H1 (cell line): Measurements from ENCODE around the gene KRT37. TPM values are rescaled to one million over a fixed set of nuclear protein-coding genes. Genes with fewer than 3 reads are reported as not detected.

Experiments
- CTCF ChIA-PET: fragments of 300-600 bp; sonication (Branson Sonifier 250); formaldehyde crosslinking; loops from one replicate; lab custom pipeline; 2021; ENCODE audit not compliant: partially characterized antibody; lab: Charles Lee
- POLR2A ChIA-PET: fragments of 300-600 bp; sonication (Branson Sonifier 250); formaldehyde crosslinking; loops from one replicate; lab custom pipeline; 2021; ENCODE audit warnings: inconsistent platforms; ENCODE audit not compliant: partially characterized antibody; lab: Charles Lee
- DNase-seq, 2 experiments: peaks; one replicate each; pipeline versions ENCODE4 v3.0.0 to v3.0.0-alpha.2; 2010 to 2022; ENCODE audit warnings: low spot score in 2 of 2, low read depth in 1 of 2, mixed read lengths in 1 of 2
- FAIRE-seq: peaks from 2 replicates; lab custom pipeline; 2011; peaks lifted over from hg19 to GRCh38; lab: Jason Lieb, UNC
- H2AFZ ChIP-seq: 2 replicates; pipeline ENCODE4 v1.8.1; 2012; ENCODE audit warnings: low read length, inconsistent platforms
- H2AK5ac ChIP-seq: 2 replicates; pipeline ENCODE4 v1.6.1; 2013; ENCODE audit warnings: low read depth, low read length
- H2BK120ac ChIP-seq: replicated peaks from 2 replicates; pipeline ENCODE3; 2013; ENCODE audit warnings: low read depth, low read length, inconsistent platforms
- H2BK12ac ChIP-seq: 2 replicates; pipeline ENCODE4 v1.6.1; 2013; ENCODE audit warnings: low read depth, low read length
- H2BK15ac ChIP-seq: 2 replicates; pipeline ENCODE4 v1.6.1; 2013; ENCODE audit warnings: low read length
- H2BK20ac ChIP-seq: 2 replicates; pipeline ENCODE4 v1.6.1; 2013; ENCODE audit warnings: low read length
- H2BK5ac ChIP-seq: 2 replicates; pipeline ENCODE4 v1.6.1; 2013; ENCODE audit warnings: low read depth, low read length
- H3K14ac ChIP-seq: 2 replicates; pipeline ENCODE4 v1.6.1; 2013; ENCODE audit warnings: inconsistent platforms; ENCODE audit not compliant: insufficient read length
- H3K18ac ChIP-seq: 2 replicates; pipeline ENCODE4 v1.6.1; 2013; ENCODE audit warnings: low read length; ENCODE audit errors: extremely low read depth
- H3K23ac ChIP-seq: 2 replicates; pipeline ENCODE4 v1.6.1; 2013; ENCODE audit warnings: inconsistent platforms; ENCODE audit not compliant: insufficient read length
- H3K23me2 ChIP-seq: 2 replicates; pipeline ENCODE4 v1.6.1; 2013; ENCODE audit warnings: low read depth, low read length
- H3K27ac ChIP-seq: 2 replicates; pipeline ENCODE4 v1.6.1; 2011; ENCODE audit warnings: low read depth, low read length, inconsistent platforms
- H3K27me3 ChIP-seq, 4 experiments: replicated peaks in 1 of 4; 1 replicate in 1 of 4; 2 replicates in 3 of 4; pipeline versions ENCODE4 v1.6.1 to v1.8.1; 2011 to 2013; ENCODE audit warnings: low read length in 3 of 4, mild to moderate bottlenecking in 3 of 4, inconsistent platforms in 2 of 4, mixed read lengths in 2 of 4, moderate library complexity in 1 of 4; ENCODE audit not compliant: control insufficient read depth in 3 of 4, insufficient read depth in 3 of 4; ENCODE audit errors: extremely low read depth in 1 of 4
- H3K36me3 ChIP-seq, 4 experiments: 2 replicates each; pipeline versions ENCODE4 v1.6.1 to v1.8.1; 2011 to 2013; ENCODE audit warnings: mild to moderate bottlenecking in 4 of 4, low read length in 3 of 4, moderate library complexity in 2 of 4, control low read depth in 1 of 4, inconsistent platforms in 1 of 4; ENCODE audit not compliant: insufficient read depth in 4 of 4, control insufficient read depth in 2 of 4
- H3K4ac ChIP-seq: replicated peaks from 2 replicates; pipeline ENCODE3; 2013; ENCODE audit warnings: low read length, low read depth, mixed read lengths, inconsistent platforms; ENCODE audit not compliant: insufficient read length
- H3K4me1 ChIP-seq, 4 experiments: replicated peaks in 1 of 4; 1 replicate in 1 of 4; 2 replicates in 3 of 4; pipeline versions ENCODE4 v1.6.1 to v1.8.1; 2011 to 2013; ENCODE audit warnings: low read length in 3 of 4, inconsistent platforms in 2 of 4, mixed read lengths in 1 of 4; ENCODE audit not compliant: insufficient read depth in 4 of 4, control insufficient read depth in 3 of 4
- H3K4me2 ChIP-seq, 2 experiments: 2 replicates each; pipeline versions ENCODE4 v1.6.1 to v1.8.1; 2011 to 2013; ENCODE audit warnings: low read depth in 2 of 2, low read length in 2 of 2, control low read depth in 1 of 2, inconsistent platforms in 1 of 2, mild to moderate bottlenecking in 1 of 2; ENCODE audit not compliant: insufficient read depth in 1 of 2
- H3K4me3 ChIP-seq, 4 experiments: fragments of 200-600, 300-600 bp in 1 of 4; sonication (generic), shearing (Covaris generic), sonication (Bioruptor Twin) in 1 of 4; 2 replicates each; pipeline versions ENCODE4 v1.5.1 to v1.8.1; 2011 to 2016; ENCODE audit warnings: low read length in 4 of 4, low read depth in 3 of 4, control low read depth in 2 of 4, inconsistent platforms in 2 of 4, mild to moderate bottlenecking in 2 of 4, mixed read lengths in 1 of 4, moderate library complexity in 1 of 4; ENCODE audit not compliant: insufficient read depth in 2 of 4; ENCODE audit errors: extremely low read depth in 1 of 4
- H3K56ac ChIP-seq: replicated peaks from 2 replicates; pipeline ENCODE3; 2013; ENCODE audit warnings: low read depth, mild to moderate bottlenecking, mixed read lengths, low read length, inconsistent platforms; ENCODE audit not compliant: insufficient read length
- H3K79me1 ChIP-seq: 2 replicates; pipeline ENCODE4 v1.6.1; 2013; ENCODE audit warnings: low read depth, low read length, control low read depth
- H3K79me2 ChIP-seq, 2 experiments: 2 replicates each; pipeline versions ENCODE4 v1.6.1 to v1.8.1; 2012 to 2013; ENCODE audit warnings: low read length in 2 of 2, mild to moderate bottlenecking in 2 of 2, inconsistent platforms in 1 of 2; ENCODE audit not compliant: insufficient read depth in 2 of 2, control insufficient read depth in 1 of 2
- H3K9ac ChIP-seq, 4 experiments: replicated peaks in 1 of 4; 1 replicate in 1 of 4; 2 replicates in 3 of 4; pipeline versions ENCODE4 v1.6.1 to v1.8.1; 2011 to 2013; ENCODE audit warnings: low read depth in 3 of 4, low read length in 3 of 4, control low read depth in 2 of 4, mild to moderate bottlenecking in 2 of 4, moderate library complexity in 2 of 4, inconsistent platforms in 1 of 4; ENCODE audit errors: extremely low read depth in 1 of 4
- H3K9me3 ChIP-seq, 2 experiments: 2 replicates each; pipeline versions ENCODE4 v1.6.1 to v1.8.1; 2012 to 2013; ENCODE audit warnings: mild to moderate bottlenecking in 2 of 2, moderate library complexity in 2 of 2, control low read depth in 1 of 2, inconsistent platforms in 1 of 2, low read depth in 1 of 2, low read length in 1 of 2, mixed read lengths in 1 of 2; ENCODE audit not compliant: insufficient read depth in 2 of 2
- H4K20me1 ChIP-seq, 2 experiments: replicated peaks in 1 of 2; 2 replicates each; pipeline versions ENCODE3 to v1.8.1; 2011 to 2013; ENCODE audit warnings: inconsistent platforms in 2 of 2, low read length in 2 of 2, mild to moderate bottlenecking in 1 of 2; ENCODE audit not compliant: insufficient read depth in 2 of 2, control insufficient read depth in 1 of 2
- H4K5ac ChIP-seq: 2 replicates; pipeline ENCODE4 v1.6.1; 2013; ENCODE audit warnings: low read length, low read depth, mixed read lengths, inconsistent platforms; ENCODE audit not compliant: insufficient read length
- H4K8ac ChIP-seq: 2 replicates; pipeline ENCODE4 v1.8.0; 2013; ENCODE audit warnings: mild to moderate bottlenecking, moderate library complexity, low read length, inconsistent platforms; ENCODE audit not compliant: insufficient read depth; ENCODE audit errors: extremely low read depth
- H4K91ac ChIP-seq: replicated peaks from 2 replicates; pipeline ENCODE3; 2013; ENCODE audit warnings: low read length, mixed read lengths, inconsistent platforms; ENCODE audit not compliant: insufficient read length
- BACH1 ChIP-seq: IDR thresholded peaks from 2 replicates; pipeline ENCODE4 v1.6.1; 2012; ENCODE audit warnings: low read length, improper control_type of control experiment
- KDM4A ChIP-seq: IDR thresholded peaks from one replicate; pipeline ENCODE4 v1.7.1; 2012; ENCODE audit warnings: low read depth, mild to moderate bottlenecking, moderate library complexity, low read length, inconsistent platforms; ENCODE audit not compliant: severe bottlenecking
- PHF8 ChIP-seq: fragments of 200-600 bp; sonication (generic); conservative IDR thresholded peaks from 2 replicates; pipeline ENCODE4 v1.7.1; 2012; ENCODE audit warnings: low read depth, mild to moderate bottlenecking, inconsistent platforms, low read length, moderate library complexity
- SP1 ChIP-seq: IDR thresholded peaks from 2 replicates; pipeline ENCODE4 v1.6.1; 2011; ENCODE audit warnings: low read depth, low read length
- WGBS, 2 experiments: shearing (Covaris generic) in 1 of 2; methylation state at CpG; one replicate each; pipeline versions ENCODE4 v1.1.6 to v1.1.7; 2013 to 2015; ENCODE audit warnings: low lambda C conversion rate in 2 of 2, mixed read lengths in 2 of 2, inconsistent platforms in 1 of 2, low coverage in 1 of 2, missing lambda C conversion rate in 1 of 2; ENCODE audit not compliant: insufficient replicate concordance in 2 of 2, insufficient coverage in 1 of 2, insufficient read length in 1 of 2; ENCODE audit errors: extremely low coverage in 1 of 2, missing lambda C conversion rate in 1 of 2; 5-methylcytosine and 5-hydroxymethylcytosine counted together
- polyA plus RNA-seq, 7 experiments: library from polyadenylated mRNA; depleted of rRNA in 3 of 7; stranded (reverse) in 5 of 7; unstranded in 2 of 7; fragments of >200 nt in 5 of 7; fragments of 200-250 nt in 2 of 7; gene quantifications; 1 replicate in 5 of 7; 2 replicates in 1 of 7; 4 replicates in 1 of 7; pipeline versions ENCODE4 v1.2.1 to v1.2.3, GENCODE V29; 2011 to 2013; ENCODE audit warnings: missing spikeins in 2 of 7, mixed read lengths in 2 of 7
- total RNA-seq: library from RNA; stranded (reverse); fragmentation: NEBNext Ultra II Directional; extraction: Animal tissue kit (Norgen Biotek cat#: 25700); gene quantifications from 2 replicates; pipeline ENCODE4 v1.2.1, GENCODE V29; 2021

The KRT37 gene
- total and polyA plus RNA-seq, 2 of the 8 experiments (the other 6 are each of a cell fraction or from before 2014, with no cell fraction given), result not detected

- no peak overlapping the region for H2BK15ac ChIP-seq
- H4K5ac ChIP-seq, result no peak overlapping the region
- no peak for TF ChIP-seq SP1
- TF ChIP-seq PHF8, result no peak
- TF ChIP-seq BACH1, result no peak
- no peak for TF ChIP-seq KDM4A
- TF ChIP-seq, all 59 proteins: peak for 0
- no peak overlapping the region for H2AK5ac ChIP-seq
- no peaks in the 10 kb centered on the region for H3K23me2 ChIP-seq
- H3K4me1 ChIP-seq, result no peaks in the 10 kb centered on the region
- no peak overlapping the region for H2BK20ac ChIP-seq
- H3K27ac ChIP-seq, result no peak overlapping the region
- no peak overlapping the region for H2BK5ac ChIP-seq
- H3K4me3 ChIP-seq, result no peak overlapping the region
- ChIA-PET CTCF (interaction anchor here (0.9 kb wide), 1 partner anchor 156 kb away, joined by 3 read pairs; no protein-coding TSS in a partner anchor), POLR2A (no interaction called here)
- H3K36me3 ChIP-seq, result no peaks in the 10 kb centered on the region
- H4K8ac ChIP-seq, result no peak overlapping the region
- H3K4ac ChIP-seq, result no peak overlapping the region
- no peak overlapping the region for H2BK120ac ChIP-seq
- H3K14ac ChIP-seq, result no peak overlapping the region
- no peak overlapping the region for H3K56ac ChIP-seq
- no peak overlapping the region for H2BK12ac ChIP-seq
- no peak overlapping the region for H2AFZ ChIP-seq
- no peak overlapping the region for H3K9ac ChIP-seq
- H3K18ac ChIP-seq, result no peak overlapping the region; the same call in 1 of the 2 replicates
- WGBS, 2 experiments, result 88% methylated on average over 10 of the region's 10 CpGs; no CpG with 5 or more reads in 1 of the 2 experiments
- H3K27me3 ChIP-seq, result no peaks in the 10 kb centered on the region
- no peak overlapping the region for H4K91ac ChIP-seq
- H4K20me1 ChIP-seq, result no peaks in the 10 kb centered on the region
- no peaks in the 10 kb centered on the region for H3K79me2 ChIP-seq
- FAIRE-seq (no peak), DNase-seq (no peak)
- no peaks in the 10 kb centered on the region for H3K79me1 ChIP-seq
- H3K23ac ChIP-seq, result no peak overlapping the region
- H3K4me2 ChIP-seq, result no peak overlapping the region
- H3K9me3 ChIP-seq, result no peaks in the 10 kb centered on the region
Measured at GRCh38 chr17:41393826-41394225, 30.6 kb downstream of the KRT37 start.
